Thyroid gland (tissue), 4 donors: Measurements from ENCODE around the gene PABPN1L.

Experiments used
- POLR2A ChIP-seq, 2 donors: fragments of 450-650 bp; IDR thresholded peaks; one replicate each; pipeline ENCODE4 v1.6.1; 2017; ENCODE audit warnings: antibody characterized with exemption in 2 of 2, mild to moderate bottlenecking in 2 of 2, moderate library complexity in 1 of 2
- TF ChIP-seq, protein P1 (sequence below), 6 experiments: fragments of 200-600 bp in 3 of 6; fragments of 450-650 bp in 3 of 6; sonication (generic) in 3 of 6; IDR thresholded peaks; one replicate each; pipeline ENCODE4 v1.5.1; 2016 to 2019; ENCODE audit warnings: antibody characterized with exemption in 6 of 6, mild to moderate bottlenecking in 2 of 6, inconsistent platforms in 1 of 6, moderate library complexity in 1 of 6

DNA sequence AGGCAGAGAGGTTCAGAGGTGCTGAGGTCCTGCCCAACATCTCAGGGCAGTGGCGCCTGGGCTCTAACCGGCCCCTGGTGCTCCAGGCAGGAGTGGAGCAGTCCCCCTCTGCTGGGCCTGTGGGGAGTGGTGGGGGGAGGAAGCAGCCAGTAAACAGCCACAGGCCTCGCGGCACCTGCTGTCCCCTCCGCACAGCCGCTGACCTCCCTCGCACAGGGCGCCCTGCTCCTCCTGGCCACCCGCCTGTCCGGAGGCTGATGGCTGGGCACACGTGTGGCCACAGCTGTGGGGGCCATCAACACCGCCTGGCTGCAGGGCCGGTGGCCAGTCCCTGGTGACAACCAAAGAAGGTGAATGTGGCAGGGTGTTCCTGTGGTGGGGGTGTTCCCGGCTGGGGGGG, 36.8 kb upstream of the PABPN1L start:
- TF ChIP-seq, protein P1, sequence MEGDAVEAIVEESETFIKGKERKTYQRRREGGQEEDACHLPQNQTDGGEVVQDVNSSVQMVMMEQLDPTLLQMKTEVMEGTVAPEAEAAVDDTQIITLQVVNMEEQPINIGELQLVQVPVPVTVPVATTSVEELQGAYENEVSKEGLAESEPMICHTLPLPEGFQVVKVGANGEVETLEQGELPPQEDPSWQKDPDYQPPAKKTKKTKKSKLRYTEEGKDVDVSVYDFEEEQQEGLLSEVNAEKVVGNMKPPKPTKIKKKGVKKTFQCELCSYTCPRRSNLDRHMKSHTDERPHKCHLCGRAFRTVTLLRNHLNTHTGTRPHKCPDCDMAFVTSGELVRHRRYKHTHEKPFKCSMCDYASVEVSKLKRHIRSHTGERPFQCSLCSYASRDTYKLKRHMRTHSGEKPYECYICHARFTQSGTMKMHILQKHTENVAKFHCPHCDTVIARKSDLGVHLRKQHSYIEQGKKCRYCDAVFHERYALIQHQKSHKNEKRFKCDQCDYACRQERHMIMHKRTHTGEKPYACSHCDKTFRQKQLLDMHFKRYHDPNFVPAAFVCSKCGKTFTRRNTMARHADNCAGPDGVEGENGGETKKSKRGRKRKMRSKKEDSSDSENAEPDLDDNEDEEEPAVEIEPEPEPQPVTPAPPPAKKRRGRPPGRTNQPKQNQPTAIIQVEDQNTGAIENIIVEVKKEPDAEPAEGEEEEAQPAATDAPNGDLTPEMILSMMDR (IDR thresholded peaks at IDR 0.05): no peak
- TF ChIP-seq POLR2A (IDR thresholded peaks at IDR 0.05): no peak
